GM21526 (cell line): ENCODE measurements around the gene CHERP.
"Not testable (repeated sequence)": the region's sequence is repeated elsewhere in the genome, so short reads cannot be mapped to it uniquely, and the experiment has no call there.

Source experiments
- ATAC-seq: cut with Tn5 transposase; IDR thresholded peaks from one replicate; pipeline ENCODE4 v1.9.1; 2021; ENCODE audit warnings: moderate library complexity; ENCODE audit not compliant: unreplicated experiment, low FRiP score

CHERP gene

DNA sequence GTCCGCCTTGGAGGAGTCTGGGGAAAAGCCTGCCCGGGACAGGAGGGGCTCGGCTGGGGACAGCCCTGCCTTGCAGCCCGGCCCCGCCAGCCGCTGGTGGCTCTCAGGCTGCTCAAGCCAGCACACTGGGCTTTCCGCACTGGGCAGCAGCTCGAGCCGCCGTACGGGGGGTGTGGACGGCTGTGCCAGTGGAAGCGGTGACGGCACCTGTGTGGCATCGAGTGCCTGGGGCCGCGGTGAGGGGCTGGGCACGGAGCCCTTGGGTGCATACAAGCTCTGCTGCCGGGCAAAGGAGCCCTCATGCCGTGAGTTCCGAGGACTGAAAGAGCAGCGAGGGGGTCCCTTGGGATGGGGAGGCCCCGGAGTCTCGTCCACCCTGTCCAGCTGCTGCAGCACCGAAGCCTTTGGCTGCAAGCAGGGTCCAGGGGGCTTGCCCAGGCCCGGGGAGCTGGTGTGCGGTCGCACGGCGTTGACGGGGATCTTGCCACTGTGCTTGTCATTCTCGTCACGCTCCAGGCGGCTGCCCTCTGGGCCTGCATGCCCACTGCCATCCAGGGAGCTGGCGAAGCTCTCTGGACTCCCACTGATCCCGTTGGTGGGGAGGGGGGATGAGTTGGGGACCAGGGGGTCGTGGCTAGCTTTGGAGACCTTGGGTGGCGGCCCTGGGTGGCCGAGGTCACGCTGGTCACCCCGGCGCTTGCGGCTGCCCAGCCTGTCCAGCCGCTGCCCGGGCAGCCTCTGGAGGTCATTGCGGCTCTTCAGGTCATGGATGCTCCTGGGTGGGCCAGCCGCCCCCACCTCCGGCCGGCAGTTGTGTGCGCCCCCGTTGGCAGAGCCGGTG, 34.7 kb upstream of the CHERP start:
- no peak for ATAC-seq

DNA sequence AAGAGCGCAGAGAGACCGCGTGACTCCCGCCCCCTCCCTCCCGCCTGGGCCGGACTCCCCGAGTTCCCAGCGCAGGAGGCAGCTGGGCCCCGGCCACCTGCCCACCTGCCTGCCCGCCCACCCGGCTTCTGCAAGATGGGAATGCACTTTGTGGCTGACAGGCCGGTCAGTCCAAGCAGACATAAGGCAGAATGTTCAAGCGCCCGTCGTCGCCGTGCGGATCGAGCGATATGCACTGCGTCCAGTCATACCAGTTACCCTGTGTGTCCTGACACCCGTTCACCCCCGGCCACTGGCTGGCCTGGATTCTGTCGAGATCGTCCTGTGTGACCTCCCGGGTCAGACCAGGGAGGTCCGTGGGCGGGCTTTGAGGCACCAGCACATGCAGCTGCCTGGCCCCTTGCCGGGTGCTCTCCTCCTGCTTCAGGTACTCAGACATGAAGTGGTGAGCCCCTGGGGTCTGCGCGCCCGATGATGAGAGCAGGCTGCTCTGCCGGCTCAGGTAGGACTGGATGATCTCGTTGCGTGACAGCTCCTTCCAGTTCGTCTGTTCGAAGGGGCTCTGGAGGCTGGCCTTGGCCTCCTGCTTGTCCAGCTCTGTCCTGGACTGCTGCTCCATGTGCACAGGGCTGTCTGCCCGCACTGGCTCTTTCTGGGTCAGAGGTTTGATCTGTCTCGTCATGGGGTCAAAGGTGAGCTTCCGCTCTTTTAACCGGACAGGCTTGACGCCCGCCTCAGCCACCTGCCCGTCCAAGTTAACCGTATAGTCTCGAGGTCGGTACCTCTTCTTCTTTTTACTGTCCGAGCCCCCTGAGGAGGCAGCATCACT, 33.8 kb upstream of the CHERP start:
- ATAC-seq = no peak

DNA sequence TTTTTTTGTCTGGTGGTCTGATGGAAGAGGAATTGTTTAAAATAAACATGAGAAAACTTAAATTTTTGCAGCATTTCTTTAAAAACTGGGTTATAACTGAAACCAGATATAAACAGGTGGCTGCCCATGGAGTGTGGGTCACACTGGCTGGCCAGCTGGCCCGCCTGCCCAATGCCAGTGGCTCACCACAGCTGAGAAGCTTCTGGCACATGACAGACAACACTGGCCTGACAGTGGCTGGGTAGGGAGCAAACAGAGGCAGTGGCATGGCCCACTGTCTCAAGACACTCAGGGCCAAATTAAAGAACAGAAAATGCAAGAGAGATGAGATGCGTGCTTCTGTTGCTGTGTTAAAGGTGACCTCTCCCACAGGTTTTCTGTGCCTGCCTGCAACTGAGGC, 33.0 kb upstream of the CHERP start:
- ATAC-seq = no peak

DNA sequence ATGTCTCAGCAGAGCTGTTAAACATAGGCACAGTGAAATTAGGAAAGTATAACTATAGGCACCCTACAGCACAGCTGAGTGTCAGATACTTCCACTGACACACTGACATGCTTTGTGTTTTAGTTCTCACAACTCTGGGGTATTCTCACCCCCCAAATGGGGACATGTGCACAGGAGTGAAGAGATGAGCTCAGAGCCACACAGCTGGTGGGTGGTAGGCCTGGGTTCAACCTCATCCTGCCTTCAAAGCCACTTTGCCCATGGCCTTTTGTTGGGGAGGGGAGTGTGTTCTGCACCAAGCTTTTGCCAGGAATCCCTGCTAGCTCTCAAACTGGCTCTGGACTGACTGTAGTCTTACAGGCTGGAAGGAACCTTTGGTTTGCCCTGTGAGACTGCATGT, 31.7 kb upstream of the CHERP start:
- ATAC-seq = no peak

DNA sequence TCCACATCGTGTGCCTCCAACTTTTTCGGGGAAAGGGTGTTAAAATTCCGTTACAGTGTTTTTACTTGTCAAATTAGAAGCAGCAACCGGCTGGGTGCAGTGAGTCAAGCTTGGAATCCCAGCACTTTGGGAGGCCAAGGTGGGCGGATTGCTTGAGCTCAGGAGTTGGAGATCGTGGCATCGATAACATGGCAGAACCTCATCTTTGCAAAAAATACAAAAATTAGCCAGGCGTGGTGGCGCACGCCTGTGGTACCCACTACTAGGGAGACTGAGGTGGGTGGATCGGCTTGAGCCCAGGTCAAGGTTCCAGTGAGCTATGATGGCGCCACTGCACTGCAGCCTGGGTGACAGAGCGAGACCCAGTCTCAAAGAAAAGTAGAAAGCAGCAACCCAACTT, 31.1 kb upstream of the CHERP start:
- no peak for ATAC-seq

DNA sequence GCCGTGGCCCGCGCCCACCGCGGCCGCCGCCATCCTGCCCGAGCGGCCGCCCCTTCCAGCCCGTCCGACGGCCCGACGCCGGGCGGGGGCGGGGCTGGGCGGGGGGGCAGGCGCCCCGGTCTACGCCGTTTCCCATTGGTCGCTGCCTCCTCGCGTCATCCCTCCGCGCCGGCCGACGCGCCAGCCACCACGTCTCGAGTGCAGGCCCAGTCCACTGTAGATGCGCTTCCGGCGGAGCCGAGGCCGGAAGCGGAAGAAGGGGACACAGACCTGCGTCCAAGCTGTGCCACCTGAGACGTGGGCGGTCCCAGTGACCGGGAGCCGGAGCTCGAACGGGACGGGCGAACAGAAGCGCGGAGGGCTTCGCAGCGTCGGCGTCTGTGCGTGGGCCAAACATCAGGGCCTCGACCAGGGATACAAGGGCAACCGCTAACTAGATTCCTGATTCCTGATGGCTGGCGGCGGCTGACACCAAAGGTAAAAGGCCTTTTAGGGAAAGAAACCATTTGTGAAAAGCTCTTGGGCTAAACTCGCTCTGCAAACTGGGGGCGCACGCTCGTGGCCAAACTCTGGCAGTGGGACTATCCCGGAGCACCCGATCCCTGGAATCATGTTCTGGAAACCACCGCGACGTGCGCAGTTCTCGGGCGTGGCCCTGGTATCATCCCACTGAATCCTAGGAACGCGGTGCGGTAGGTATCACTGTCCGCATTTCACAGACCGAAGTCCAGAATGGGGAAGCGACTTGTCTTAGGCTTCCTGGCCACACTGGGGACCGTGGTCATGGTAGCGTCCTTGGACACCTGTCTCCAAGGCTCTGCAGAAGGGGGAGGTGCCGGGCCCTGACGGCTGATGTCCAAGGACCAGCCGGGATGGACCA, 30.3 kb upstream of the CHERP start, which contains the start of gene SLC35E1:
TSS of gene SLC35E1 (minus strand) at position 84 of the 880 bp plus-strand sequence. CDS start at position 33, 51 bp downstream.
- ATAC-seq = peak; percentile 77

DNA sequence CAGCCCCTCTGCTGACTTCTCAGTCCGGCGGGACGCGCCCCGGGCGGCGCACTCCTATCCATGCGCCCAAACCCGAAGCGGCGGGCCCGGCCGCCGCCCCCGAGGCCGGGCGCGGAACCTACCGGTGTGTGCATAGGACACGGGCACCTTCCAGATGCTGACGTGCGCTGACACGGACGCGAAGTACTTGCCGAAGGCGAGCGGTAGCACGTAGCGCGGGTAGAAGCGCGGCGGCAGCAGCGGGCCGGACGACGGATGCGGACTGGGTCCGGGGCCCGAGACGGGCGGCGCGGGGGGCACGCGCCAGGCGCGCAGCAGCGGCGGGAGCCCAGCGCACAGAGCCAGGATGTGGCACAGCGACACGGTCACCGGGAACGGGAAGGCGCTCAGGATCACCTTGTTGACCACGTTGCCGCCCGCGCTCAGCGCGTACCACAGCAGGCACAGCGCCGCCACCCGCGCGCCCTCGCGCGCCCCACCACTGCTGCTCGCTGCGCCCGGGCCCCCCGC, 29.6 kb upstream of the CHERP start:
- peak; percentile 12 for ATAC-seq

DNA sequence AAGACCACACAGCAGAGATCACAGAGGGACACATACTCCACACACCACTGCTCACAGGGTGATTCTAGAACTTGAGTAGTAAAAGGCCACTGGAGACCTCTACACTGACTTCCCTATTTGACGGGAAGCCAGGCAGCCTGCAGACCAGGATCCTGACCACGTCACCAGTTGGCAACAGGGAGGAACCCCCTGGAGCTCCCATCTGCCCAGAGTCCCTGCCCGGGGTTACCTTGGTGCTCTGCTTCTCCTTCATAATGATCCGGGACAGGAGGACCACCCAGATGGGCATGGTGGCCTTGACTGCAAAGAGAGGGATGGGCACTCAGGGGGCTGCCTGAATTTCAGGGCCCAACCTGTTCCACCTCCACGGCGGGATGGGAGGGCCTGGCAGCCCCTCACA, 29.0 kb upstream of the CHERP start:
- ATAC-seq = no peak

DNA sequence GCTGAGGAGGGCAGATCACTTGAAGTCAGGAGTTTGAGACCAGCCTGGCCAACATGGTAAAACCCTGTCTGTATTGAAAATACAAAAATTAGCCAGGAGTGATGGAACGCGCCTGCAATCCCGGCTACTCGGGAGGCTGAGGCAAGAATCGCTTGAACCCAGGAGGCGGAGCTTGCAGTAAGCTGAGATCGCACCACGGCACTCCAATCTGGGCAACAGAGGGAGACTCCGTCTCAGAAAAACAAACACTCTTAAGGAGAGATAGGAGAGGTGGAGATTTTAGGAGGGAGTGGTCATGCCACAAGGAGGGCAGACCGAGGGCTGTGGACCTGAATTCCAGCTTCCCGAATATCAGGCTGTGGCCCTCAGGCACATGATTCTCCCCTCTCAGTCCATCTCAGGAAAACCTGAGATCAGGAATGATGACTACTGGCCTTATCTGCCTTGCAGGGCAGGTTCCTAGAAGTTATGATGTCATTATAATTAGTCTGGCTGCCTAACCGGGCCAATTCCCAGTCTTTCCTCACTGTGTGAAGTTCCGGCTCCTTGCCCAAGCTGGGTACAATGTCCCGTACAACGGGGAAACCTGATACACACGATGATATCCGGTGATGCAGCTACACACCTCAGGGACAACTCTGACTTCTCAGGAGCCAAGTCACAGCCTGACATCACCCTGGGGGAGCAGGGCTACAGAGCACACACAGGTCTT, 27.5 kb upstream of the CHERP start:
- ATAC-seq = no peak

DNA sequence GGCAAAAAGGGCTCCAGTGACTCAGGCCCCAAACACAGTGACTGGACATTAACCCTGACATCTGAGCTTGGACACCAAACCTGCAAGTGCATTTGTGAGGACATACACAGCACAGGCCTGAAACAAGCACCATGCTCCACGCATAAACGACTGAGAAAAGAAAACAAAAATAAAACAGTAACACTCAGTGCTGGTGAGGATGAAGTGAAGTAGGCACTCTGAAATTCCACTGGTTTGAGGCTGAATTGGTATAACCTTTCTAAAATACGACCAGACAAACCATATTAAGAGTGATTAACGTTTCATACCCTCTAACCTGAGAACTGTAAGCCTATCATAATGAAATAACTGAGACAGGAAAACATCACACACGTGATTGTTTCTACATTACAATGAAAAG, 24.5 kb upstream of the CHERP start:
- ATAC-seq = no peak

DNA sequence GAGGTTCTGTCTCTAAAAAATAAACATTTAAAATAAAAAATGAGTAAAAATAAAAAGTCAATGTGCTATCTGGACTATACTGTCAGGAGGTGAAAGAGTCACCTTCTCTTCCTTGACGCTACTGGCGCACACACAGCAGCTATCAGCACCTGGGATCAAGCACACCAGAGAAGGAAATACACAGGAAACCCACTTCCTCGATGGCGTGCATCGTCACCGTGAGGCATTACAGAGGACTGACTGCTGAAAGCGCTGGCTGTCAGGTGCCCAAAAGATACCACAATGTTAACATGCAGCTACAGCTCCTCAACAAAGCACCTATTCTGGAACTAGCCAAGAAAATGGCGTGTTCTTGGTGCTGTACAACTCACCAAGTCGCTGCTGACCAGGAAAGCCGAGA, 23.9 kb upstream of the CHERP start:
- no peak for ATAC-seq

DNA sequence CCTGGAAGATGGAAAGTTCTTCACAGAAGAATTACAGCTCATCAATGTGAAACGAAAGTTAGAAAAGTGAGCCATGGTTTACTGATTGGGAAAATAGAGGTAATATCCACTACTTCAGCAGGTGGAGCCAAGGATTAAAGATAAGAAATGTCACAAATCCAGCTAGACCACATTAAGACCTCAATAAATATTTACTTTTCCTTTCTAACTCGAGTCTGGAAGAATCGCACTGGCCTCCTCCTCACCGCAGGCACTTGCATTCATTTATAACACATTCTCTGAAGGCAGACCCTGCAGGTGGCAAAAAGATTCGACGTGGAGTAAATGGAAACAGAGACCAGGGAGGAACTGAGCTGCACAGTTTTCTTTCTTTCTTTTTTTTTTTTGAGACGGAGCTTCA, 22.6 kb upstream of the CHERP start:
- no peak for ATAC-seq

DNA sequence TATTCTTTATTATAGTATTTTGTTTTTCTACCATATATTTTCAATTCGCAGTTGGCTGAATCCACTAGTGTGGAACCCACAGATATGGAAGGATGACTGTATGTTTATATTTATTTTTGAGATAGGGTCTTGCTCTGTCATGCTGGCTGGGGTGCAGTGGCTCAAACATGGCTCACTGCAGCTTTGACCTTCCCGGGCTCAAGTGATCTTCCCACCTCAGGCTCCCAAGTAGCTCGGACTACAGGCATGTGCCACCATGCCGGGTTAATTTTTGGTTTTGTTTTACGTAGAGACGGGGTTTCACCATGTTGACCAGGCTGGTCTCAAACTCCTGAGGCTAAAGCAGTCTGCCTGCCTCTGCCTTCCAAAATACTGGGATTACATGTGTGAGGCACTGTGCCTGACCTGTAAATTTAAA, 20.4 kb upstream of the CHERP start:
- ATAC-seq = no peak

DNA sequence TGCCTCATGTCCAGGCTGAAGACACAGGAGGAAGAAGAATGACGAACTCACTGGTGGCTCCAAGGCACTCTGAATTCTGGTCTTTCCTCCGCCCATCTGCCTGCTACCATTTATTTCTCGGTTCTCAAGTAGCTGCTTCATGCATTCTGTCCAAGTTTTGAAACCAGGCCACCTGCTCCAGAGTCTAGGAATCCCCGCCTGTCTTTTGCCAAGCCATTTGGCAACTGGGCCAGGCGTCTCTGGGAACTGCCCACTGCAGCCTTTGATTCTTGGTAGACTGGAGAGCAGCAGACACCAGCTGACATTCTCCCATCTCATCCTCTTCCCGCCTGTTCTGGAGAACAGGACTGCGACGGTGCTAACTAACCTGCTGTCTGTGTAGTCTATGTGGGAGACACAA, 19.1 kb upstream of the CHERP start:
- ATAC-seq = no peak

DNA sequence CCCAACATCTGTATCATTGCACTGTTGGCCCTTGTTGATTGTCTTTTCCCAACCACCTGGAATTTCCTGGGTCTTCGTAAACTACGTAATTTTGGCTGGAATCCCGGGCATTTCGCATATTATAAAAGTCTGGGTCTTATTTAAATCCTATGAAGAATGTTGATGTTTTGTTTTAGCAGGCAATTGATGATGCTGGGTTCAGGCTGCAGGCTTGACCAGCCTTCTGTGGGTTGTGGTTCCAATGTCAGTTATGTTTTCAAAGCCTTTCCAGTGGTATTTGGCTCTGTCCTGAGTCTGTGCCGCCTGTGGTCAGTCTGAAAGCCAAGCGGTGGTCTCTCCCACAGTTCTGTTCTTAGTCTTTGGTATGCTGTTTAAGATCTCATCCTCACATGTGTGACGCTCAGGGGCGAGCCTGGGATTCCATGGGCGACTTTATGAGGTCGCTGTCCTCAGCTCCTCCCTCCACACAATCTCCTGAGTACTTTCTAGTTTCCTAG, 17.6 kb upstream of the CHERP start:
- no peak for ATAC-seq

DNA sequence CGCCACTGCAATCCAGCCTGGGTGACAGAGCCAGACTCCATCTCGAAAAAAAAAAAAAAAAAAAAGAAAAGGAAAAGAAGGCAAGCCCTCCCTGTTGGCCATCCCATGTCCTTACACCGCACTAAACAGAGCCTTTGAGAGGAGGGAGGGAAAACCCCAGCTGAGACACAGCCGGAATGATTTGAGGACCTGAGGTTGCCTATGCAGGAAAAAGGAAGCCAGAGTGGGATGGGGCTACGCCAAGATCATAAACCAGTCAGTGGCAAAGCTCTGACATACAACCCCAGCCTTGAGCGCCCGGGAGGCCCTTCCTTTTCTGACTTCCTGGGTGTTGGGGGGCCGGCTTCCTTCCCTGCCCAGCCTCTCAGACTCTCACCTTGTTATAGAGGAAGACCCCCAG, 12.5 kb upstream of the CHERP start:
- no peak for ATAC-seq

DNA sequence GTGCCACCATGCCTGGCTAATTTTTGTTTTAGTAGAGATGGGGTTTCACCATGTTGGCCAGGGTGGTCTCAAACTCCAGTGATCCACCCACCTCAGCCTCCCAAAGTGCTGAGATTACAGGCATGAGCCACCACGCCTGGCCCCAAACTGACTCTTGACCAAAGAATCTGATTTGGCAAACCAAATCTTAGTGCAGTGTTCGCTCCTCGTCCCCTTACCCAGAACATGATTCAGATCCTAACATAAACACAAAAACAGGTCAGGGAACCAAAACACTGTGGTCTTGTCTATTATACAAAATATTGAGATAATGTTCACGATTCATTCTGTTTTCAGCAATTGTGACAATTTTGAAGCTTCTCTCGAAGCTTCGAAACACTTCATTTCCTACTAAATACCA, 9.7 kb upstream of the CHERP start:
- not testable (repeated sequence) for ATAC-seq

DNA sequence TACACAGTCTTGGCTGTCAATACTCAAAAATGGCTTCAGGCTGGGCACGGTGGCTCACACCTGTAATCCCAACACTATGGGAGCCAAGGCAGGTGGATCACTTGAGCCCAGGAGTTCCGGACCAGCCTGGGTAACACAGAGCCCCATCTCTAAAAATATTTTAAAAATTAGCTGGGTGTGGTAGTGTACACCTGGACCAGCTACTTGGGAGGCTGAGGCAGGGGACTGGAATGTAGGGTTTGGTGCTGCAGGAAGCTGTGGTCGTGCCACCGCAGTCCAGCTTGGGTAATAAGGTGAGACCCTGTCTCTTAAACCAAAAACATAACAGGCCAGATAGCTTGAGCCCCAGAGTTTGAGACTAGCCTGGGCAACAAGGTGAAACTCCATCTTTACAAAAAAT, 6.7 kb upstream of the CHERP start:
- no peak for ATAC-seq

DNA sequence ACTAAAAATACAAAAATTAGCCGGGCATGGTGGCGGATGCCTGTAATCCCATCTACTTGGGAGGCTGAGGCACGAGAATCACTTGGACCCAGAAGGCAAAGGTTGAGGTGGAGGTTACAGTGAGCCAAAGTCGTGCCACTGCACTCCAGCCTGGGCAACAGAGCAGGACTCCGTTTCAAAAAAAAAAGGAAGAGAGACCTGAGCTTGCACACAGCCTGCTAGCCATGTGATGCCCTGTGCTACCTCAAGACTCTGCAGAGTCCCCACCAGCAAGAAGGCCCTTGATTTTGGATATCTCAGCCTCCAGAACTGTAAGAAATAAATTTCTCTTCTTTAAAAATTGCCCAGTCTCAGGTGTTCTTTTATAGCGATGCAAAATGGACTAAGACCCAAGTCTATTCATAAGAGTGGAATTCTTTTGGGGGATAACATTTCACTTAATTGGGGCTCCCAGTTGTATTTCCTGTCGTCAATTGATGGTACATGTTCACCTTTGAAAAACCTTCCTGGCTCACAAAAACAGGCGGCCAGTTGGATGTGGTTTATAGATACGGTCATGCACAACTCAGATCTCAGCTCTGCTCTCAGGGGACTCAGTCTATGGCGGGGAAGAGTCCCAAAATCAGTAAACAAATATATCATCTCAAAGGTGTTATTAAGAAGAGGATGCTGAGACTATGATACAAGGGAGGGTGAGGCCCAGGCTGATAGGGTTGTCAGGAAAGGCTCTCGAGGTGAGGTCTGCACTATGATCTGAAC, 2.4 kb upstream of the CHERP start:
- ATAC-seq = no peak
